ENCODE results near the gene CDX1.
A peak's percentile ranks its signal among the peaks of the same experiment; 100 is the strongest.

CDX1 gene

GRCh38 chr5:150146862-150147601 is 19.5 kb upstream of the CDX1 start:
- Histone ChIP-seq H3K9ac (peak overlapping the region in 8 of 11 experiments; percentile 33 to 80 (median 78); a peak in 17 of 22 replicates), H3K27me3 (no peaks in the 10 kb centered on the region), H3K9me3 (replicated peaks in 1 of 11) (no peaks in the 10 kb centered on the region), H4K20me1 (no peaks in the 10 kb centered on the region), H3K4me1 (peaks cover 70 to 100% (median 100%) of the 10 kb centered on the region in 10 experiments), H3K27ac (peak overlapping the region in 9 of 11 experiments; percentile 1 to 91 (median 83); a peak in 16 of 22 replicates), H3K36me3 (peaks cover 0 to 24% (median 14%) of the 10 kb centered on the region in 11 experiments; a peak in 15 of 22 replicates), H3K4me3 (no peak overlapping the region), H3K4me2 (peak overlapping the region in 9 of 11 experiments; percentile 90 to 100 (median 98); a peak in 19 of 22 replicates)
- TF ChIP-seq Cebpa-rat (IDR thresholded peaks at IDR 0.05): no peak

DNA sequence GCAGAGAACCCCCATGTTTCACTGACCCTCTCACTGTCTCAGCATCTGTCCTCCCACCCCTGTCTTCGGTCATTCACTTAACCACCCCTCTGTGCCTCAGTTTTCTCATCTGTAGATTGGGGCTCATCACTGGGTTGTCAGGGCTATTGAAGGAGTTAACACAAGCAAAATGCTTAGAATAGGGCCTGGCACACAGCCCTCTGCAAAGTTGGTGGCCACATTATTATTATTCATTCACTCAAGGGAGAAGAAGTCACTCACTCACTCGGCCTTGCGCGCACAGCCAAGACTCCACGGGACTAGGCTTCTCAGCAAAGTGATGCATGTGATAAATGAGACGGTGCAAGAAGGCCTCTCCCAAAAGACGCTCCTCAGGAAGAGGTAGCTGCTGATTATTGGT is 18.9 kb upstream of the CDX1 start:
- TF ChIP-seq Cebpa-rat (IDR thresholded peaks at IDR 0.05): no peak
- H3K9ac ChIP-seq: peak overlapping the region in 7 of 11 experiments; percentile 33 to 80 (median 79); a peak in 12 of 22 replicates
- H3K9me3 ChIP-seq (replicated peaks in 1 of 11): no peaks in the 10 kb centered on the region
- H3K36me3 ChIP-seq: peaks cover 0 to 30% (median 14%) of the 10 kb centered on the region in 11 experiments; a peak in 15 of 22 replicates
- H3K4me1 ChIP-seq: peaks cover 69 to 100% (median 100%) of the 10 kb centered on the region in 10 experiments
- H3K27me3 ChIP-seq: no peaks in the 10 kb centered on the region
- H3K4me2 ChIP-seq: peak overlapping the region in 9 of 11 experiments; percentile 90 to 100 (median 98); a peak in 18 of 22 replicates
- H4K20me1 ChIP-seq: peaks cover 0 to 5% (median 0%) of the 10 kb centered on the region in 11 experiments; a peak in 3 of 22 replicates
- H3K27ac ChIP-seq: peak overlapping the region in 9 of 11 experiments; percentile 1 to 91 (median 83); a peak in 13 of 22 replicates
- H3K4me3 ChIP-seq: no peak overlapping the region

DNA sequence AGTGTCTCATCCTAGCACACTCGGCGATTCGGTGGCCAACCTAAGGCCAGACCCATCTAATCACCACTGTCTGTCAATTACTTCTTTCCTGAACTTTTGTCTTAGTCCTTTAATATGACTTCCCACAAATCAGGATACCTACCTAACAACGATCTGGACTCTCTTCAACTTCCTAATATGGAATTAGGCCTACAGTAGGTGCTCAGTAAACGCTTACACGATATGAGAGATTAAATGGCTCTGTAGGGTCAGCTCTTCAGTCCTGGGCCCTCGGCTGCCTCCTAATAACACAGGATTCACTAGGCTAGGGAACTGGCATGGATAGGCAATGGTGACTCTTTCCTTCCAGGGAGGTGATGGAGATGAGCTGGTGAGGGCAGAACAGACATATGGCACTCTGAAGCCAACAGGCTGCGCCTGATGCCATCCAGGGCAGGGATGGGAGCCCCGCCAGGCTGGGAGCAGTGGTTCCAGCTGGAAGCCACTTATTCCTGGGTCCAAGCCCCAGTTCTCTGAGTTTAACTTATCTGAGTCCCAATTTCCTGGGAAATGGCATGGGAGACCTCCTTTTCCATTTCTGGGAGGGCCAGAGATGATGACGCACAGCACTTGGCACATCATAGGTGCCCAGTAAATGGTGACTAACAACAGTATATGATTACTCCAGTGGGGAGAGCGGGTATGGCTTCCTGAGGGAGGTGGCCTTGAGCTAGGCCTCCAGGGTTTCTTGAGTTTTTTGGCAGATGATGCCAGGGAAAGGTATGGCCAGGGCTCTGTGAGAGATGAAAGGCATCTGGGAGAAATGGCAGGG is 18.3 kb upstream of the CDX1 start:
- peak overlapping the region in 9 of 11 experiments; percentile 71 to 100 (median 98); a peak in 19 of 22 replicates for H3K4me2 ChIP-seq
- peak overlapping the region in 7 of 11 experiments; percentile 4 to 91 (median 80); a peak in 7 of 22 replicates for H3K27ac ChIP-seq
- H3K9me3 ChIP-seq (replicated peaks in 1 of 11): no peaks in the 10 kb centered on the region
- H3K4me3 ChIP-seq: no peak overlapping the region
- H3K36me3 ChIP-seq: peaks cover 0 to 35% (median 18%) of the 10 kb centered on the region in 11 experiments; a peak in 15 of 22 replicates
- H4K20me1 ChIP-seq: peaks cover 0 to 10% (median 0%) of the 10 kb centered on the region in 11 experiments; a peak in 4 of 22 replicates
- peak overlapping the region in 4 of 11 experiments; percentile 15 to 77 (median 30); a peak in 3 of 22 replicates for H3K9ac ChIP-seq
- H3K27me3 ChIP-seq: no peaks in the 10 kb centered on the region
- TF ChIP-seq Cebpa-rat (IDR thresholded peaks at IDR 0.05): no peak
- H3K4me1 ChIP-seq: peaks cover 69 to 100% (median 100%) of the 10 kb centered on the region in 10 experiments

DNA sequence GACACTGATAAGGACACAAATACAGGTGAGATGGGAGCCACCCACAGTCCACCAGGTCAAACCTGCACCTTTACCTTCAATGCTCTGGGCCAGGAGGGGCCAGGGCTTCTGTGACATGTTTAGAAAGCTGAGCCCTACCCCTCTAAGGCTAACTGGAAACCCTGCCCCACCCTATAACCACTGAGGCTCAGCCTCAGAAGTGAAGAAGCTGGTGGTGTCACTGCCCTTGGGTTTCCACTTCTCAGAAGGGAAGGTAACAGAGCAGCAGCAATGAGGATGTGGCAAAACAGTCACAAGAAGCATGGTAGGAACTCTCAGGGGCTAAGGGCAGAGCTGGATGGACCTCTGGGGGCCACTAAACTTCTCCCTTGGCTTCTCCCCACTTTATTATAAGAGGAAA is 17.0 kb upstream of the CDX1 start:
- H4K20me1 ChIP-seq: peaks cover 0 to 10% (median 0%) of the 10 kb centered on the region in 11 experiments; a peak in 4 of 22 replicates

GRCh38 chr5:150152636-150153462 is 13.7 kb upstream of the CDX1 start:
- peak overlapping the region in 8 of 10 experiments; percentile 67 to 76 (median 74); a peak in 15 of 20 replicates for H3K4me3 ChIP-seq
- peaks cover 68 to 100% (median 96%) of the 10 kb centered on the region in 10 experiments for H3K4me1 ChIP-seq
- H3K27me3 ChIP-seq: no peaks in the 10 kb centered on the region
- H3K27ac ChIP-seq: peak overlapping the region in 8 of 11 experiments; percentile 3 to 94 (median 80); a peak in 13 of 22 replicates
- no peaks in the 10 kb centered on the region for H3K9me3 ChIP-seq (replicated peaks in 1 of 11)
- peak overlapping the region; percentile 9 to 86 (median 81); a peak in 19 of 22 replicates for H3K9ac ChIP-seq
- TF ChIP-seq Cebpa-rat (IDR thresholded peaks at IDR 0.05): no peak
- H3K4me2 ChIP-seq: peak overlapping the region; percentile 83 to 100 (median 98)
- peaks cover 0 to 32% (median 18%) of the 10 kb centered on the region in 11 experiments; a peak in 15 of 22 replicates for H3K36me3 ChIP-seq
- peaks cover 0 to 10% (median 0%) of the 10 kb centered on the region in 11 experiments; a peak in 4 of 22 replicates for H4K20me1 ChIP-seq

More for the DNA sequence above, 17.0 kb upstream of the CDX1 start:
- peaks cover 69 to 100% (median 100%) of the 10 kb centered on the region in 10 experiments for H3K4me1 ChIP-seq
- peak overlapping the region; percentile 63 to 100 (median 97) for H3K4me2 ChIP-seq
- H3K36me3 ChIP-seq: peaks cover 0 to 35% (median 18%) of the 10 kb centered on the region in 11 experiments; a peak in 15 of 22 replicates
- peak overlapping the region in 4 of 11 experiments; percentile 13 to 42 (median 40); a peak in 6 of 22 replicates for H3K9ac ChIP-seq
- H3K4me3 ChIP-seq: no peak overlapping the region
- TF ChIP-seq Cebpa-rat (IDR thresholded peaks at IDR 0.05): no peak
- H3K27me3 ChIP-seq: no peaks in the 10 kb centered on the region
- no peaks in the 10 kb centered on the region for H3K9me3 ChIP-seq (replicated peaks in 1 of 11)
- peak overlapping the region in 8 of 11 experiments; percentile 6 to 80 (median 36); a peak in 11 of 22 replicates for H3K27ac ChIP-seq

- H4K20me1 ChIP-seq: peaks cover 0 to 10% (median 0%) of the 10 kb centered on the region in 11 experiments; a peak in 4 of 22 replicates
- H3K9me3 ChIP-seq (replicated peaks in 1 of 11): no peaks in the 10 kb centered on the region
- H3K27ac ChIP-seq: peak overlapping the region in 9 of 11 experiments; percentile 3 to 94 (median 79); a peak in 17 of 22 replicates
- H3K4me1 ChIP-seq: peaks cover 75 to 100% (median 96%) of the 10 kb centered on the region in 10 experiments
- H3K36me3 ChIP-seq: peaks cover 0 to 28% (median 15%) of the 10 kb centered on the region in 11 experiments; a peak in 15 of 22 replicates
- H3K4me3 ChIP-seq: peak overlapping the region in 8 of 10 experiments; percentile 67 to 76 (median 74); a peak in 16 of 20 replicates
- peak overlapping the region; percentile 9 to 86 (median 81); a peak in 18 of 22 replicates for H3K9ac ChIP-seq
- TF ChIP-seq Cebpa-rat (IDR thresholded peaks at IDR 0.05): no peak
- no peaks in the 10 kb centered on the region for H3K27me3 ChIP-seq
- peak overlapping the region; percentile 83 to 100 (median 98) for H3K4me2 ChIP-seq
Observed at GRCh38 chr5:150153483-150153882, 13.1 kb upstream of the CDX1 start.

- Histone ChIP-seq H3K9me3 (replicated peaks in 1 of 11) (no peaks in the 10 kb centered on the region), H3K4me1 (peaks cover 77 to 100% (median 96%) of the 10 kb centered on the region in 10 experiments), H3K4me3 (peak overlapping the region; percentile 34 to 76 (median 72); a peak in 18 of 20 replicates), H3K27ac (peak overlapping the region in 10 of 11 experiments; percentile 40 to 94 (median 78); a peak in 19 of 22 replicates), H3K36me3 (peaks cover 0 to 22% (median 9%) of the 10 kb centered on the region in 11 experiments; a peak in 14 of 22 replicates), H4K20me1 (peaks cover 0 to 10% (median 0%) of the 10 kb centered on the region in 11 experiments; a peak in 4 of 22 replicates), H3K4me2 (peak overlapping the region; percentile 83 to 100 (median 98)), H3K9ac (peak overlapping the region; percentile 10 to 86 (median 81); a peak in 21 of 22 replicates), H3K27me3 (no peaks in the 10 kb centered on the region)
- TF ChIP-seq Cebpa-rat (IDR thresholded peaks at IDR 0.05): no peak
Observed at GRCh38 chr5:150153957-150154617, 12.5 kb upstream of the CDX1 start.

Data from BLaER1 treated with 17β-estradiol and CSF1 and Interleukin-3, amounts not matched to agents 10 nM and 100 nM (cell line).